ENCODE results near the gene NKX2-1. TPM values are rescaled to one million over a fixed set of nuclear protein-coding genes. Genes with fewer than 3 reads are reported as not detected.

The NKX2-1 gene
- polyA plus RNA-seq, 1 donor from 2014 or later, result 1.5 TPM

- H3K79me2 ChIP-seq (replicated peaks; ENCODE audit: insufficient read depth, low read length), result no peaks in the 10 kb centered on the region
- H3K9me2 ChIP-seq (ENCODE audit: insufficient read depth, low read length), result no peaks in the 10 kb centered on the region
- no peak overlapping the region for H3K9ac ChIP-seq (ENCODE audit: low read length)
- no peak for TF ChIP-seq MXI1 (conservative IDR thresholded peaks at IDR 0.05; ENCODE audit: poor library complexity, severe bottlenecking)
- peak; percentile 17 for TF ChIP-seq CTCF (IDR thresholded peaks at IDR 0.05; ENCODE audit: poor library complexity, severe bottlenecking)
- H3K27me3 ChIP-seq (ENCODE audit: insufficient read depth, low read depth, low read length), result peaks cover 100% of the 10 kb centered on the region
- H3K9me3 ChIP-seq (ENCODE audit: low read length), result peaks cover 11% of the 10 kb centered on the region
- H3K4me3 ChIP-seq (ENCODE audit: low read length), result no peak overlapping the region
- no peak overlapping the region for H3K27ac ChIP-seq (ENCODE audit: low read length)
- H3K4me2 ChIP-seq (ENCODE audit: low read length), result no peak overlapping the region
- no peak overlapping the region for H2AFZ ChIP-seq (ENCODE audit: low read depth, low read length)
- H3K36me3 ChIP-seq (ENCODE audit: insufficient read depth, low read length), result no peaks in the 10 kb centered on the region
- no peaks in the 10 kb centered on the region for H3F3A ChIP-seq (ENCODE audit: insufficient read depth, low read length, poor library complexity, severe bottlenecking)
- H4K20me1 ChIP-seq (ENCODE audit: insufficient read depth), result no peaks in the 10 kb centered on the region
Observed at GRCh38 chr14:36525746-36526099, 5.7 kb upstream of the NKX2-1 start.

- H3K9me2 ChIP-seq (ENCODE audit: insufficient read depth, low read length), result no peaks in the 10 kb centered on the region
- H3F3A ChIP-seq (ENCODE audit: insufficient read depth, low read length, poor library complexity, severe bottlenecking), result no peaks in the 10 kb centered on the region
- no peak overlapping the region for H3K4me2 ChIP-seq (ENCODE audit: low read length)
- peaks cover 100% of the 10 kb centered on the region for H3K27me3 ChIP-seq (ENCODE audit: insufficient read depth, low read depth, low read length)
- TF ChIP-seq EP300 (conservative IDR thresholded peaks at IDR 0.05; ENCODE audit: poor library complexity, severe bottlenecking), result no peak
- TF ChIP-seq POLR2AphosphoS5 (IDR thresholded peaks at IDR 0.05), result no peak
- no peak for TF ChIP-seq TAF1 (IDR thresholded peaks at IDR 0.05; ENCODE audit: low read depth)
- TF ChIP-seq SMC3 (conservative IDR thresholded peaks at IDR 0.05; ENCODE audit: poor library complexity), result peak; percentile 59
- peak; percentile 9 for TF ChIP-seq EZH2 (IDR thresholded peaks at IDR 0.05; ENCODE audit: borderline replicate concordance, insufficient read depth, low read length, poor library complexity, severe bottlenecking)
- TF ChIP-seq RAD21 (conservative IDR thresholded peaks at IDR 0.05), result peak; percentile 50
- TF ChIP-seq CTCF (IDR thresholded peaks at IDR 0.05; ENCODE audit: poor library complexity, severe bottlenecking), result peak; percentile 59
- no peak for TF ChIP-seq REST (IDR thresholded peaks at IDR 0.05; ENCODE audit: borderline replicate concordance)
- no peak for TF ChIP-seq MXI1 (conservative IDR thresholded peaks at IDR 0.05; ENCODE audit: poor library complexity, severe bottlenecking)
- peak overlapping the region; percentile 21 for H3K4me3 ChIP-seq (ENCODE audit: low read length)
- no peaks in the 10 kb centered on the region for H4K20me1 ChIP-seq (ENCODE audit: insufficient read depth)
- H3K9me3 ChIP-seq (ENCODE audit: low read length), result peaks cover 11% of the 10 kb centered on the region
- H3K9ac ChIP-seq (ENCODE audit: low read length), result no peak overlapping the region
- no peak overlapping the region for H3K27ac ChIP-seq (ENCODE audit: low read length)
- no peaks in the 10 kb centered on the region for H3K79me2 ChIP-seq (replicated peaks; ENCODE audit: insufficient read depth, low read length)
- H2AFZ ChIP-seq (ENCODE audit: low read depth, low read length), result no peak overlapping the region
- H3K36me3 ChIP-seq (ENCODE audit: insufficient read depth, low read length), result no peaks in the 10 kb centered on the region
Observed at GRCh38 chr14:36524874-36525745, 5.1 kb upstream of the NKX2-1 start.
